HepG2 (cell line): ENCODE data around the gene ADCY1. TPM values are rescaled to one million over a fixed set of nuclear protein-coding genes. Genes with fewer than 3 reads are reported as not detected.

ENCODE experiments used
- DMAP1 ChIP-seq: IDR thresholded peaks from 2 replicates; pipeline ENCODE4 v1.6.1; 2016
- DNMT3B ChIP-seq: conservative IDR thresholded peaks from 2 replicates; pipeline ENCODE4 v1.6.1; 2016; ENCODE audit warnings: missing biosample characterization, control low read depth
- IRF2 ChIP-seq: IDR thresholded peaks from 2 replicates; pipeline ENCODE4 v1.6.1; 2018; ENCODE audit warnings: missing genetic modification reagents, missing compliant biosample characterization
- NCOA2 ChIP-seq: sonication (generic); formaldehyde crosslinking; IDR thresholded peaks from 2 replicates; pipeline ENCODE4 v1.8.0; 2022; ENCODE audit warnings: inconsistent platforms
- NFIC ChIP-seq: IDR thresholded peaks from 2 replicates; pipeline ENCODE4 v1.6.1; 2012; ENCODE audit warnings: mild to moderate bottlenecking, low read length, inconsistent platforms
- SIN3A ChIP-seq: IDR thresholded peaks from 2 replicates; pipeline ENCODE4 v1.6.1; 2011; ENCODE audit warnings: low read depth, mild to moderate bottlenecking, control low read depth, low read length, borderline replicate concordance
- SIX1 ChIP-seq: sonication (generic); formaldehyde crosslinking; IDR thresholded peaks from 2 replicates; pipeline ENCODE4 v1.4.0; 2020; ENCODE audit warnings: missing genetic modification reagents, borderline replicate concordance
- SNAPC4 ChIP-seq: sonication (generic); formaldehyde crosslinking; IDR thresholded peaks from 2 replicates; pipeline ENCODE4 v1.4.0; 2020; ENCODE audit warnings: mild to moderate bottlenecking, missing genetic modification reagents
- STAG1 ChIP-seq: sonication (generic); formaldehyde crosslinking; IDR thresholded peaks from 2 replicates; pipeline ENCODE4 v1.4.0; 2020; ENCODE audit warnings: missing genetic modification reagents
- TAF1 ChIP-seq: sonication (generic); formaldehyde crosslinking; IDR thresholded peaks from 2 replicates; pipeline ENCODE4 v1.4.0; 2020; ENCODE audit warnings: missing genetic modification reagents
- TBL1XR1 ChIP-seq: fragments of 150-350 bp; IDR thresholded peaks from 2 replicates; pipeline ENCODE4 v1.6.1; 2014; ENCODE audit warnings: borderline replicate concordance, low read length; ENCODE audit not compliant: partially characterized antibody
- TP53 ChIP-seq: sonication (generic); formaldehyde crosslinking; conservative IDR thresholded peaks from 2 replicates; pipeline ENCODE4 v1.4.0; 2020; ENCODE audit warnings: missing genetic modification reagents
- ZBTB44 ChIP-seq: sonication (generic); formaldehyde crosslinking; IDR thresholded peaks from 2 replicates; pipeline ENCODE4 v1.4.0; 2020; ENCODE audit warnings: missing genetic modification reagents
- ZFYVE20 ChIP-seq: sonication (generic); formaldehyde crosslinking; IDR thresholded peaks from 2 replicates; pipeline ENCODE4 v1.8.0; 2023; ENCODE audit warnings: low read depth, mild to moderate bottlenecking, moderate library complexity, missing genetic modification reagents, borderline replicate concordance
- ZNF33B ChIP-seq: sonication (generic); formaldehyde crosslinking; IDR thresholded peaks from 2 replicates; pipeline ENCODE4 v1.5.1; 2020; ENCODE audit warnings: mild to moderate bottlenecking, missing genetic modification reagents
- ZNF556 ChIP-seq: sonication (generic); formaldehyde crosslinking; IDR thresholded peaks from 2 replicates; pipeline ENCODE4 v1.4.0; 2020; ENCODE audit warnings: mild to moderate bottlenecking, missing genetic modification reagents, borderline replicate concordance
- ZSCAN20 ChIP-seq: sonication (generic); formaldehyde crosslinking; IDR thresholded peaks from 2 replicates; pipeline ENCODE4 v1.4.0; 2020; ENCODE audit warnings: missing genetic modification reagents, mild to moderate bottlenecking, borderline replicate concordance
- polyA plus RNA-seq, 8 experiments: library from polyadenylated mRNA; depleted of rRNA in 3 of 8; stranded (reverse) in 7 of 8; unstranded in 1 of 8; fragments of >200 nt; fragmentation: Illumina TruSeq in 4 of 8; extraction: Trizol in 4 of 8; gene quantifications; 2 replicates each; pipeline versions ENCODE4 v1.2.1 to v1.2.3, GENCODE V29; 2011 to 2016; ENCODE audit warnings: low read depth in 4 of 8, missing spikeins in 1 of 8, mixed read lengths in 1 of 8; ENCODE audit not compliant: insufficient read depth in 1 of 8
- total RNA-seq, 5 experiments: library from RNA; depleted of rRNA; stranded (reverse); fragments of >200 nt; fragmentation: Illumina TruSeq; extraction: Trizol; gene quantifications; 2 replicates each; pipeline ENCODE4 v1.2.3, GENCODE V29; 2016; ENCODE audit warnings: low read depth in 1 of 5
- TF ChIP-seq, protein P1 (sequence below): IDR thresholded peaks from 2 replicates; pipeline ENCODE4 v1.6.1; 2016
- TF ChIP-seq, protein P2 (sequence below): sonication (generic); formaldehyde crosslinking; IDR thresholded peaks from 2 replicates; pipeline ENCODE4 v1.4.0; 2020; ENCODE audit warnings: mild to moderate bottlenecking, missing genetic modification reagents, borderline replicate concordance

The ADCY1 gene
- total and polyA plus RNA-seq, 2 of the 13 experiments (the other 11 are each of a cell fraction or from before 2014, with no cell fraction given), result 0.80 to 1.2 TPM

GRCh38 chr7:45691155-45691656 is 117.0 kb downstream of the ADCY1 start (continued):
- TF ChIP-seq, protein P1, sequence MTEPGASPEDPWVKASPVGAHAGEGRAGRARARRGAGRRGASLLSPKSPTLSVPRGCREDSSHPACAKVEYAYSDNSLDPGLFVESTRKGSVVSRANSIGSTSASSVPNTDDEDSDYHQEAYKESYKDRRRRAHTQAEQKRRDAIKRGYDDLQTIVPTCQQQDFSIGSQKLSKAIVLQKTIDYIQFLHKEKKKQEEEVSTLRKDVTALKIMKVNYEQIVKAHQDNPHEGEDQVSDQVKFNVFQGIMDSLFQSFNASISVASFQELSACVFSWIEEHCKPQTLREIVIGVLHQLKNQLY (CRISPR knock-in tag), result peak; percentile 89
- peak; percentile 84; the same call in 1 of the 2 replicates for TF ChIP-seq TP53 (CRISPR knock-in tag)
- peak; percentile 97 for TF ChIP-seq DNMT3B (CRISPR knock-in tag)
- no peak for TF ChIP-seq ZFYVE20
- TF ChIP-seq IRF2 (CRISPR knock-in tag), result peak; percentile 92
- no peak for TF ChIP-seq SIN3A
- TF ChIP-seq SIX1 (CRISPR knock-in tag), result peak; percentile 62; the same call in 1 of the 2 replicates
- peak; percentile 97 for TF ChIP-seq NFIC
- TF ChIP-seq, protein P2, sequence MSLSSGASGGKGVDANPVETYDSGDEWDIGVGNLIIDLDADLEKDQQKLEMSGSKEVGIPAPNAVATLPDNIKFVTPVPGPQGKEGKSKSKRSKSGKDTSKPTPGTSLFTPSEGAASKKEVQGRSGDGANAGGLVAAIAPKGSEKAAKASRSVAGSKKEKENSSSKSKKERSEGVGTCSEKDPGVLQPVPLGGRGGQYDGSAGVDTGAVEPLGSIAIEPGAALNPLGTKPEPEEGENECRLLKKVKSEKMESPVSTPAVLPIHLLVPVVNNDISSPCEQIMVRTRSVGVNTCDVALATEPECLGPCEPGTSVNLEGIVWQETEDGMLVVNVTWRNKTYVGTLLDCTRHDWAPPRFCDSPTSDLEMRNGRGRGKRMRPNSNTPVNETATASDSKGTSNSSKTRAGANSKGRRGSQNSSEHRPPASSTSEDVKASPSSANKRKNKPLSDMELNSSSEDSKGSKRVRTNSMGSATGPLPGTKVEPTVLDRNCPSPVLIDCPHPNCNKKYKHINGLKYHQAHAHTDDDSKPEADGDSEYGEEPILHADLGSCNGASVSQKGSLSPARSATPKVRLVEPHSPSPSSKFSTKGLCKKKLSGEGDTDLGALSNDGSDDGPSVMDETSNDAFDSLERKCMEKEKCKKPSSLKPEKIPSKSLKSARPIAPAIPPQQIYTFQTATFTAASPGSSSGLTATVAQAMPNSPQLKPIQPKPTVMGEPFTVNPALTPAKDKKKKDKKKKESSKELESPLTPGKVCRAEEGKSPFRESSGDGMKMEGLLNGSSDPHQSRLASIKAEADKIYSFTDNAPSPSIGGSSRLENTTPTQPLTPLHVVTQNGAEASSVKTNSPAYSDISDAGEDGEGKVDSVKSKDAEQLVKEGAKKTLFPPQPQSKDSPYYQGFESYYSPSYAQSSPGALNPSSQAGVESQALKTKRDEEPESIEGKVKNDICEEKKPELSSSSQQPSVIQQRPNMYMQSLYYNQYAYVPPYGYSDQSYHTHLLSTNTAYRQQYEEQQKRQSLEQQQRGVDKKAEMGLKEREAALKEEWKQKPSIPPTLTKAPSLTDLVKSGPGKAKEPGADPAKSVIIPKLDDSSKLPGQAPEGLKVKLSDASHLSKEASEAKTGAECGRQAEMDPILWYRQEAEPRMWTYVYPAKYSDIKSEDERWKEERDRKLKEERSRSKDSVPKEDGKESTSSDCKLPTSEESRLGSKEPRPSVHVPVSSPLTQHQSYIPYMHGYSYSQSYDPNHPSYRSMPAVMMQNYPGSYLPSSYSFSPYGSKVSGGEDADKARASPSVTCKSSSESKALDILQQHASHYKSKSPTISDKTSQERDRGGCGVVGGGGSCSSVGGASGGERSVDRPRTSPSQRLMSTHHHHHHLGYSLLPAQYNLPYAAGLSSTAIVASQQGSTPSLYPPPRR (CRISPR knock-in tag), result peak; percentile 99
- TF ChIP-seq TAF1 (CRISPR knock-in tag), result no peak
- TF ChIP-seq TBL1XR1, result peak; percentile 61
- peak; percentile 55; the same call in 1 of the 2 replicates for TF ChIP-seq SNAPC4
- TF ChIP-seq DMAP1 (CRISPR knock-in tag), result peak; percentile 65
- TF ChIP-seq ZBTB44 (CRISPR knock-in tag), result peak; percentile 84; the same call in 1 of the 2 replicates
- peak; percentile 78 for TF ChIP-seq ZNF33B
- peak; percentile 67; the same call in 1 of the 2 replicates for TF ChIP-seq ZNF556 (CRISPR knock-in tag)
- 0 out of 2 replicates have a peak, but pooled peaks have one; percentile 23 for TF ChIP-seq STAG1 (CRISPR knock-in tag)
- peak; percentile 100 for TF ChIP-seq NCOA2 (CRISPR knock-in tag)
- no peak for TF ChIP-seq ZSCAN20 (CRISPR knock-in tag)
